Endometrium (tissue), 2 donors: ENCODE measurements around the gene TRIP13.
"Not testable (repeated sequence)": the region's sequence is repeated elsewhere in the genome, so short reads cannot be mapped to it uniquely, and the experiment has no call there.

ENCODE experiments used
- FAIRE-seq: peaks from 2 replicates; lab custom pipeline; 2012; peaks lifted over from hg19 to GRCh38; lab: Jason Lieb, UNC
- donor health status: control.
- donor health status: control.

The TRIP13 gene

GRCh38 chr5:937151-937924, 44.7 kb downstream of the TRIP13 start:
- no peak for FAIRE-seq

GRCh38 chr5:939368-939767, 46.7 kb downstream of the TRIP13 start:
- FAIRE-seq: no peak

DNA sequence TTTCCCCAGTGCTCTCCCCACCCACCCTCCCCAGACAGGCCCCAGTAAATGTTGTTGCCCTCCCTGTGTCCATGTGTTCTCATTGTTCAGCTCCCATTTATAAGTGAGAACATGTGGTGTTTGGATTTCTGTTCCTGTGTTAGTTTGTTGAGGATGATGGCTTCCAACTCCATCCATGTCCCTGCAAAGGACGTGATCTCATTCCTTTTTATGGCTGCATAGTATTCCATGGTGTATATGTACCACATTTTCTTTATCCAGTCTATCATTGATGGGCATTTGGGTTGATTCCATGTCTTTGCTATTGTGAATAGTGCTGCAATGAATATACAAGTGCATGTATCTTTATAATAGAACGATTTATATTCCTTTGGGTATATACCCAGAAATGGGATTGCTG, 48.1 kb downstream of the TRIP13 start:
- not testable (repeated sequence) for FAIRE-seq

DNA sequence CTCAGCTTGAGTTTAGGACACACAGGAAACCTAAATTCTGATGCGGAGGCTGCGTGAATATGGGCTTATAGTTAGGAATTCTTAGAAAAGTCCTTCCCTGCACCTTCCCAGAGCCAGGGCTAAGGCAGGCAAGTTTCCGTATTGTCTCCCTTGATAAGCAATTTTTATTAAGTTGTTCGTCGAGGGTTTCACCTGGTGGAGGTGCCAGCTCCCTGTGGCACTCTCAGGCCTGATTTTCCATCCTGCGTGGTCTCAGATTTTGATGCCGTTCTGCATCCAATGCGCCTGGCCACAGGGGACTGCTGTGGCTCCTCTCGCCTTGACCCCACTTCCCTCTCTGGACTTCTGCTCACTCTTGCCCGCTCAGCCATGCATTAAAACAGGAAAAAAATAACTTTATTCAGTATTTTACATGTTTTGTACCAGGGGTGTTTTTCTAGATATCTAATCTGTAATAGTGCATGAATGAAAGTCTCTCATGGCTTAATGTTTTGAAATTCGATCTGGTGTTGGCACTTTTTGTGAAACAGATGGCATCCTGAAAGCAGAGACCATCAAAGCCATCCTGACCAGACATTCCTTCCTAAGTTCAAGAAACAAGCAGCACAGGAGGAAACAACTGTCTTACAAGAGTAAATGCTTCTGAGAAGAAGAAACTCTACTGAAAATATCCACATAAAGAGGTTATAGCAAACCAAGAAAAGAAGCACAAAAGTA, 50.7 kb downstream of the TRIP13 start:
- FAIRE-seq: no peak

- FAIRE-seq: no peak
Measured at GRCh38 chr5:943918-944620, 51.4 kb downstream of the TRIP13 start.

DNA sequence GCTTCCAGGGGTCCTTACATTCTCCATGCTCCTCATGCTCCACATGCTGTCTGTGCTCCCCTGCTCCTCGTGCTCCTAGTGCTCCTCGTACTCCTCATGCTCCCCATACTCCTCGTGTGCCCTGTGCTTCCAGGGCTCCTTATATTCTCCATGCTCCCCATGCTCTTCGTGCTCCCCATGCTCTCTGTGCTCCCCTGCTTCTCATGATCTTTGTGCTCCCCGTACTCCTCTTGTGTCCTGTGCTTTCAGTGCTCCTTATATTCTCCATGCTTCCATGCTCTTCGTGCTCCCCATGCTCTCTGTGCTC, 51.9 kb downstream of the TRIP13 start:
- FAIRE-seq: no peak

GRCh38 chr5:944992-945685, 52.5 kb downstream of the TRIP13 start:
- no peak for FAIRE-seq

DNA sequence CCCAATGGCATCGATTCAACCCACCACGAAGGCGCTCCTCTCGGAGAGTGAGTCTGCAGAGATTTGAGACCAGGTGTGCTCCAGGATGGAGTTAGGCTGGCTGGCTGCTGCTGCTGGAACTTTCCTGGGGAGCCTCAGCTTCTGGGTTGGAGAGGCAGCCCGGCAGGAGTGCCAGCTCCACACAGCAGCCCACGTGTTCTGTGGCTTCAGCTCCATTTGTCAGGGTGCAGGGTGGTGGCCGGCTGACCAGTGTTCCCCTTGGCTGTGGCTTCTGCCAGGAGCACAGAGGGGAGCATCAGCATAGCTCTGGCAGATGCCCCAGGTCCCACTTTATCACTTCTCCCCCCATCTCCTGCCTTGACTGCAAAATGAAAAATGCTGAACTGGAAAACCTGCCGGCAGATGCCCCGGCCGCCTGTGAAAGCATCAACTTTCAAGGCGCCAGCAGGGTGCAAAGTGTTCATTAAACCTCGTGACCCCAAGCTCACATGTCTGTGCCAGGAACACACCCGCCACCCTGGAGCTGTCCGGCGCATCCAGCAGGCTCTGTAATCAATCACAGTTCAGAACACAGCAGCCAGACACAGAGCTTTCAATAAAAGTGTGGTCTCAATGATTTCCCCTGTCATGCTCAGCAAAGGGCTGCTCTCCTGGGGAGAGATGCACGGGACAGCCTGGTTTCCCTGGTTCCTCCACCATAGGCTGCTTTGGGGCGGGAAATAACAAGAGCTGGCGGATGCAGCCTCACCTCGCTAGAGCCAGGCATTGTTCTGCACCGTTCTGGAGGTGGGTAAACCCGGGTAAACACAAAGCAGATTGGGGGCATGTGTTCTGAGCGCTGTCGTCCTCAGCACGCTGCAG, 53.2 kb downstream of the TRIP13 start:
- FAIRE-seq: no peak

- no peak for FAIRE-seq
Measured at GRCh38 chr5:946720-947625, 54.3 kb downstream of the TRIP13 start.

- no peak for FAIRE-seq
Measured at GRCh38 chr5:947626-948471, 55.2 kb downstream of the TRIP13 start.

GRCh38 chr5:948472-949274, 56.0 kb downstream of the TRIP13 start:
- FAIRE-seq: no peak

GRCh38 chr5:949275-949543, 56.5 kb downstream of the TRIP13 start:
- FAIRE-seq: no peak

DNA sequence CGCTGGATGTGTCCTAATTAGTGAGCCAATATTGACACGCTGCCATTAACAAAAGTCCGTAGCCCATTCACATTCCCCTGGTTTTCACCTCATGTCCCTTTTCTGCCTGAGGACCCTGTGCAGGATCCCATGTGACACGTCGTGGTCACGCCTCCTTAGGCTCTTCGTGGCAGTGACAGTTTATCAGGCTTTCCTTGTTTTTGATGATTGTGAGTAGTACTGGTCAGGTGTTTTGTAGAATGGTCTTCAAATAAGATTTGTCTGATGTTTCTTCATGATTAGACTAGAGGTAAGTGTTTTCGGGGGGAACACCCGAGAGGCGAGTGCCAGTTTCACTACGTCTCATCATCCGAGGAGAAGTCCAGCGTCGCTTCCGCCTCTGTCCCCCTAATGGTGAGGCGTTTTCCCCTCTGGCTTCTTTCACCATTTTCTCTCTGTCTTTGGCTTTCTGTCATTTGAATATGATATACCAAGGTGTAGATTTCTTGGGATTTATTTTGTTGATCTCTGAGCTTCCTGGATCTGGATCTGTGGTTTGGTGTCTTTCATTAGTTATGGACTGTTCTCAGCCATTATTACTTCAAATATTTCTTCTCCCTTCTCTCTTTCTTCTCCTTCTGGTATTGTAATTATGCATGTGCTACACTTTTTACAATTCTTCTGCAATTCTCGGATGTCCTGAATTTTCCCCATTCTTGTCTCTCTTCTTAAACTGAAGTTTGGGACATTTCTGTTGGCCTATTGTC, 57.3 kb downstream of the TRIP13 start:
- no peak for FAIRE-seq

DNA sequence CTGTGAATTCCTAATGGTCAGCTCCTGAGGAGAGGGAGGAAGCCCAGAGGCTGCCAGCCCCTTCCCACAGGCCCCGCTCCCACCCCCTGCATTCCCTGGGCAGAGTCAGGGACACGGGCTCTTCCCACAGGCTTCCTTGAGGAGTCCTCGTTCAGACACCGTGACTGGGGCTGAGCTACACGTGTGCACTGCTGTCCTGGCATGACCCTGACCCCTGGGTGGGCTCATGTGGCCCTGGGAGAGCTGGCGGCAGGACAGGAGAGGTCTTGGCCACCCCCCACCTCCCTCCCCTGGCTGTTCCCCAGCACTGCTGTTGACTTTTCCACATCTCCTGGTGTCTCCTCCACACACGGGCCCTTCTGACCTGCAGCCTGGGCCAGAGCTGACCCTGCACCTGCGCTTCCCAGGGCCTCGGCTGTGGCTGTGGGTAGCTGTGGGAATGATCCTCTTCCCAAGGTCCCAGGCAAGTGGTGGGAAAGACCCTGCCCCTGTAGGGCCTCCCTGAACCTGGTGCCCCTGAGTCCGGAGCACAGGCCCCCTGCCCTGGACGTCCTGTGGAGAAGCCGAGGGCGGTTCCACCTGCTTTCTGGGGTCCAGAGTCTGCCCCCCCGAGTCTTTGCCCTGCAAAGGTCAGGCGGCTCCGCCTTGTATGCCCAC, 59.4 kb downstream of the TRIP13 start:
- no peak for FAIRE-seq

DNA sequence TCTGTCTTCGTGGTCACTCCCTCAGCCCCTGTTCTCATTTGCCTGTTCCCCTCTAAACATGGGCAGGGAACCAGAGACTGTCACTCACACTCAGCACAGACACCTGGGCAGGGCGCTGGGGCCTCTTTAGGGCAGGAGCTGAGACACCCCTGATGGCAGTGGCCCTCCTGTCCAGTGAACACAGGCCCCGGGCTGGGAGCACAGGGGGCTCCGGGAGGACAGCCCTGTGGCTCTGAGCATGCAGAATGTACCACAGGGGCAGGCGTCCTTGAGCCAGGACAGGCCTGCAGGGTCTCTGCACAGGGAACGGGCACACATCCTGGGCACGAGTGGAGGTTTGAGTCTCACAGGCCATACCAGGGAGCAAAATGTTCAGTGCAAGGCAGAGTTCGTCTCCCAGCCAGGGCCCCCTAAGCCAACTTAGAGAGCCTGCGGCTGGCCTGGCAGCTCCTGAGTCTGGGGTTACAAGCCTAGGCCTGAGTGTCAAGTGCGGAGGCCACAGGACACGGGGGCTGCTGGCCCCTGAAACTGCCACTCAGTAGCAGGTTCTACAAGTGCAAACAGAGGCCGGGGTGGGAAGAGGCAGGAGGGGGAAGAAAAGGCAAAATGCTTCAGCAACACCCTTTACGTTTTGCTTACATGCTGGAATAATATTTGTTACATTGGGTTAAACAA, 60.0 kb downstream of the TRIP13 start:
- no peak for FAIRE-seq

DNA sequence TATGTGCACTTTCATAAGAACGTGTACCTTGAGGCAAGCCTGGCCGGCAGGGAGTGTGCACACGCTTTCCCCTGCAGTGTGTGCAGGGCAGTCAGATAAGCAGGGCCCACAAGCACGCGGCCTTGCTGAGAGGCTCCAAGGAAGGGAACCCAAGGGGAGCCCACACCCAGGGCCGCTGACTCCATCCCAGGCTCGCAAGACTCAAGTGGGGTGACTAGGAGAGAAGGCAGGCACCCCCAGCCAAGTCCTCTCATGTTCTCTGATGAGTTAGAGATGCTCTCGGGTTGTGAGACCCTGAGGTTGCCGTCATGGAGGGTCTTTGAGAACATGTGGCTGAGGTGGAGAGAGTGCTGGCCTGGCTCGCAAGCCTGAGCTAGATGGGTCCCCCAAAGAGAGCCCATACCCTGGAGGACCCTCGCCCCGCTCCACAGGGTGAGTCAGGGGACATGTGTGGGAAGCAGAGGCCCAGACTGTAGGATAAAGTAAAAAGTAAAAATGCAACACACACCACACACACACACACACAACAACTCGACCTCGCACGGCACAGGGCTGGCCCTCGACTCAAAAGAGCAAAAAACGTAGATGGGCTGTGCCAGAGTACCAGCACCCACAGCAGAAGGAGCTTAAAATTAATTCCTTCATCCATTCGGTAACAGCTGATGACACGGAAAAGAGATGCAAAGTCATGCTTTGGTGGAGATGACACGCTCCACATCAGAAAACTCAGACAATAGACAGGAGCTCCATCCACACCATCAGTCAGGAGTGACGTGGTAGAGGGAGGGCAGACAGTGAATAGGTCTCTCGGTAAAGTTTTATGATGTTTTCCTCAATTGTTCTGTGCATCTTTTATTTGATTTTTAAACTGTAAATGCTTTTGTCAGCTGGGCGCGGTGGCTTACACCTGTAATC, 61.1 kb downstream of the TRIP13 start:
- no peak for FAIRE-seq
